K562 (cell line): ENCODE measurements around the gene MASP1. TPM values are rescaled to one million over a fixed set of nuclear protein-coding genes. Genes with fewer than 3 reads are reported as not detected.

Experiments
- ATAC-seq: fragments of 200-7000 bp; cut with Tn5 transposase; 3 replicates; pipeline ENCODE4 v1.9.1; 2020; ENCODE audit warnings: moderate library complexity
- BruUV-seq: library from RNA; stranded (reverse); fragments of 400-500 nt; replicated peaks from 2 replicates; lab custom pipeline; 2021; lab: Mats Ljungman, UMichigan
- CTCF ChIA-PET: fragments of 300-600 bp; formaldehyde crosslinking; extraction: SDS; loops from one replicate; lab custom pipeline; 2021; ENCODE audit warnings: low intra/inter-chr PET ratio; lab: Yijun Ruan, JAX
- POLR2A ChIA-PET: fragments of 300-600, 350-650 bp; sonication (Branson Sonifier 250); formaldehyde crosslinking; extraction: SDS; loops from one replicate; lab custom pipeline; 2021; ENCODE audit warnings: antibody characterized with exemption, inconsistent platforms; lab: Yijun Ruan, JAX
- DNase-seq, 4 experiments: peaks; one replicate each; pipeline versions ENCODE4 v3.0.0 to v3.0.0-alpha.2; 2011 to 2018; ENCODE audit warnings: low spot score in 3 of 4, mixed read lengths in 3 of 4; ENCODE audit errors: extremely low read depth in 1 of 4
- FAIRE-seq: peaks from 2 replicates; lab custom pipeline; 2011; peaks lifted over from hg19 to GRCh38; lab: Jason Lieb, UNC
- H2AFZ ChIP-seq: 2 replicates; pipeline ENCODE4 v1.6.0; 2011; ENCODE audit warnings: low read depth, low read length, control low read depth, inconsistent platforms
- H3K27ac ChIP-seq: fragments of 200-600 bp; 3 replicates; pipeline ENCODE4 v1.8.0; 2011; ENCODE audit warnings: low read depth, mild to moderate bottlenecking, control low read depth, inconsistent platforms, low read length, moderate library complexity, mixed read lengths; ENCODE audit errors: extremely low read depth
- H3K27me3 ChIP-seq, 2 experiments: fragments of 300-600 bp in 1 of 2; 2 replicates in 1 of 2; 3 replicates in 1 of 2; pipeline versions ENCODE4 v1.6.0 to v1.8.0; 2011; ENCODE audit warnings: inconsistent platforms in 2 of 2, low read length in 2 of 2, mild to moderate bottlenecking in 1 of 2, mixed read lengths in 1 of 2, moderate library complexity in 1 of 2; ENCODE audit not compliant: control insufficient read depth in 2 of 2, insufficient read depth in 2 of 2
- H3K36me3 ChIP-seq: fragments of 300-600 bp; 3 replicates; pipeline ENCODE4 v1.8.0; 2011; ENCODE audit warnings: mild to moderate bottlenecking, low read length, inconsistent platforms; ENCODE audit not compliant: control insufficient read depth, insufficient read depth
- H3K4me1 ChIP-seq, 2 experiments: fragments of 200-600 bp in 1 of 2; replicated peaks in 1 of 2; 2 replicates in 1 of 2; 3 replicates in 1 of 2; pipeline versions ENCODE4 v1.5.1 to v1.8.0; 2011; ENCODE audit warnings: inconsistent platforms in 2 of 2, low read length in 2 of 2, mild to moderate bottlenecking in 1 of 2, mixed read lengths in 1 of 2, moderate library complexity in 1 of 2; ENCODE audit not compliant: control insufficient read depth in 2 of 2, insufficient read depth in 2 of 2
- H3K4me2 ChIP-seq: 2 replicates; pipeline ENCODE4 v1.6.1; 2011; ENCODE audit warnings: low read length, control low read depth, inconsistent platforms, mixed read lengths; ENCODE audit not compliant: insufficient read depth
- H3K4me3 ChIP-seq: fragments of 200-600 bp; sonication (generic), shearing (Covaris generic); 2 replicates; pipeline ENCODE4 v1.5.1; 2016; ENCODE audit warnings: control low read depth, inconsistent platforms
- H3K79me2 ChIP-seq: fragments of 200-600 bp; 3 replicates; pipeline ENCODE4 v1.8.0; 2011; ENCODE audit warnings: low read length, inconsistent platforms; ENCODE audit not compliant: control insufficient read depth, insufficient read depth
- H3K9ac ChIP-seq, 2 experiments: 2 replicates each; pipeline versions ENCODE4 v1.6.0 to v1.6.1; 2011; ENCODE audit warnings: low read depth in 2 of 2, low read length in 2 of 2, control low read depth in 1 of 2, inconsistent platforms in 1 of 2, mild to moderate bottlenecking in 1 of 2, mixed read lengths in 1 of 2; ENCODE audit not compliant: insufficient read depth in 1 of 2
- H3K9me1 ChIP-seq: one replicate; pipeline ENCODE4 v1.6.0; 2011; ENCODE audit warnings: inconsistent platforms, mild to moderate bottlenecking, low read length, moderate library complexity; ENCODE audit not compliant: control insufficient read depth, insufficient read depth
- H3K9me3 ChIP-seq: replicated peaks from 2 replicates; pipeline ENCODE4 v1.5.1; 2011; ENCODE audit warnings: low read depth, low read length, inconsistent platforms; ENCODE audit not compliant: control insufficient read depth, insufficient read depth
- H4K20me1 ChIP-seq: replicated peaks from 2 replicates; pipeline ENCODE4 v1.6.1; 2011; ENCODE audit warnings: low read length, inconsistent platforms, mixed read lengths; ENCODE audit not compliant: control insufficient read depth, insufficient read depth
- ATF1 ChIP-seq, 2 experiments: fragments of 450-650 bp in 1 of 2; IDR thresholded peaks; 2 replicates each; pipeline ENCODE4 v1.6.1; 2016; ENCODE audit warnings: missing compliant biosample characterization in 1 of 2, missing genetic modification characterization in 1 of 2
- BHLHE40 ChIP-seq: IDR thresholded peaks from 2 replicates; pipeline ENCODE4 v1.6.1; 2011; ENCODE audit warnings: low read length, improper control_type of control experiment
- CREB3 ChIP-seq: fragments of 450-650 bp; conservative IDR thresholded peaks from 2 replicates; pipeline ENCODE4 v1.6.1; 2016; ENCODE audit warnings: missing genetic modification characterization, low read depth, mild to moderate bottlenecking, missing compliant biosample characterization, moderate library complexity
- FOSL1 ChIP-seq: fragments of 200-800 bp; sonication (Bioruptor generic); conservative IDR thresholded peaks from 2 replicates; pipeline ENCODE4 v1.6.1; 2016; ENCODE audit warnings: missing genetic modification characterization, missing compliant biosample characterization
- GATAD2B ChIP-seq: fragments of 450-650 bp; IDR thresholded peaks from 2 replicates; pipeline ENCODE4 v1.6.1; 2017; ENCODE audit warnings: mild to moderate bottlenecking, borderline replicate concordance
- MED1 ChIP-seq: sonication (generic); formaldehyde crosslinking; IDR thresholded peaks from 2 replicates; pipeline ENCODE4 v1.8.1; 2023; ENCODE audit warnings: missing genetic modification reagents, borderline replicate concordance
- SMARCA5 ChIP-seq: fragments of 450-650 bp; IDR thresholded peaks from 2 replicates; pipeline ENCODE4 v1.6.1; 2016
- ZNF175 ChIP-seq: fragments of 200-800 bp; sonication (Bioruptor generic); IDR thresholded peaks from 2 replicates; pipeline ENCODE4 v1.6.1; 2016; ENCODE audit warnings: low read depth, mild to moderate bottlenecking, missing genetic modification characterization, missing compliant biosample characterization
- ZNF3 ChIP-seq: fragments of 250-450 bp; sonication (Bioruptor Pico); IDR thresholded peaks from 2 replicates; pipeline ENCODE4 v1.5.0; 2021; ENCODE audit warnings: mild to moderate bottlenecking, moderate library complexity
- ZNF830 ChIP-seq: fragments of 250-450 bp; sonication (Bioruptor Pico); IDR thresholded peaks from 2 replicates; pipeline ENCODE4 v1.5.0; 2021; ENCODE audit warnings: mild to moderate bottlenecking
- WGBS: fragments of 100-300 bp; shearing (Covaris generic); methylation state at CpG from one replicate; pipeline ENCODE4 v1.1.6; 2016; ENCODE audit warnings: low coverage, mixed read lengths; ENCODE audit not compliant: insufficient coverage; ENCODE audit errors: missing lambda C conversion rate; 5-methylcytosine and 5-hydroxymethylcytosine counted together
- in situ Hi-C: fragments of 300-500 bp; cut with MboI; formaldehyde crosslinking; loops from 4 replicates; pipeline ENCODE4 v1.15.0; 2018; ENCODE audit warnings: inconsistent platforms, mixed read lengths
- intact Hi-C: fragments of 100-400 bp; cut with micrococcal nuclease; formaldehyde crosslinking; loops from 2 replicates; pipeline ENCODE4 v1.14.2; 2022
- polyA plus RNA-seq, 8 experiments: library from polyadenylated mRNA; depleted of rRNA in 4 of 8; stranded (reverse) in 5 of 8; unstranded in 3 of 8; fragments of >200 nt; fragmentation: Nextera tagmentation in 2 of 8; fragmentation: Illumina TruSeq in 1 of 8; extraction: Ambion mirVana in 2 of 8; extraction: Trizol in 1 of 8; gene quantifications; 2 replicates each; pipeline versions ENCODE4 v1.2.1 to v1.2.3, GENCODE V29; 2011 to 2014; ENCODE audit warnings: inconsistent platforms in 1 of 8, missing spikeins in 1 of 8
- total RNA-seq, 7 experiments: library from RNA; depleted of rRNA in 6 of 7; stranded (reverse); fragments of >200 nt in 6 of 7; fragmentation: Illumina TruSeq in 2 of 7; extraction: Trizol in 2 of 7; gene quantifications; 2 replicates each; pipeline versions ENCODE4 v1.2.1 to v1.2.3, GENCODE V29; 2011 to 2021; ENCODE audit warnings: low replicate concordance in 1 of 7
- TF ChIP-seq, protein P1 (sequence below): sonication (generic); formaldehyde crosslinking; IDR thresholded peaks from 2 replicates; pipeline ENCODE4 v1.8.0; 2023; ENCODE audit warnings: missing genetic modification reagents, mild to moderate bottlenecking, borderline replicate concordance
- TF ChIP-seq, protein P2 (sequence below): fragments of 250-450 bp; sonication (Bioruptor Pico); IDR thresholded peaks from 2 replicates; pipeline ENCODE4 v1.5.0; 2020; ENCODE audit warnings: mild to moderate bottlenecking
- TF ChIP-seq, protein P3 (sequence below): fragments of 250-450 bp; sonication (Bioruptor Pico); IDR thresholded peaks from 2 replicates; pipeline ENCODE4 v1.5.0; 2021

MASP1 gene
- total and polyA plus RNA-seq, 9 of the 15 experiments (the other 6 are each of a cell fraction or from before 2014, with no cell fraction given), result 0.03 to 0.24 (median 0.20) TPM; not detected in 3

- no peak overlapping the region for H3K4me3 ChIP-seq
- CTCF ChIA-PET, result no interaction called here
- 15% methylated on average over 5 of the region's 5 CpGs for WGBS
- no peak for TF ChIP-seq ZNF830 (CRISPR knock-in tag)
- TF ChIP-seq CREB3 (tag), result no peak
- no peak for TF ChIP-seq ZNF3 (CRISPR knock-in tag)
- TF ChIP-seq, protein P1, sequence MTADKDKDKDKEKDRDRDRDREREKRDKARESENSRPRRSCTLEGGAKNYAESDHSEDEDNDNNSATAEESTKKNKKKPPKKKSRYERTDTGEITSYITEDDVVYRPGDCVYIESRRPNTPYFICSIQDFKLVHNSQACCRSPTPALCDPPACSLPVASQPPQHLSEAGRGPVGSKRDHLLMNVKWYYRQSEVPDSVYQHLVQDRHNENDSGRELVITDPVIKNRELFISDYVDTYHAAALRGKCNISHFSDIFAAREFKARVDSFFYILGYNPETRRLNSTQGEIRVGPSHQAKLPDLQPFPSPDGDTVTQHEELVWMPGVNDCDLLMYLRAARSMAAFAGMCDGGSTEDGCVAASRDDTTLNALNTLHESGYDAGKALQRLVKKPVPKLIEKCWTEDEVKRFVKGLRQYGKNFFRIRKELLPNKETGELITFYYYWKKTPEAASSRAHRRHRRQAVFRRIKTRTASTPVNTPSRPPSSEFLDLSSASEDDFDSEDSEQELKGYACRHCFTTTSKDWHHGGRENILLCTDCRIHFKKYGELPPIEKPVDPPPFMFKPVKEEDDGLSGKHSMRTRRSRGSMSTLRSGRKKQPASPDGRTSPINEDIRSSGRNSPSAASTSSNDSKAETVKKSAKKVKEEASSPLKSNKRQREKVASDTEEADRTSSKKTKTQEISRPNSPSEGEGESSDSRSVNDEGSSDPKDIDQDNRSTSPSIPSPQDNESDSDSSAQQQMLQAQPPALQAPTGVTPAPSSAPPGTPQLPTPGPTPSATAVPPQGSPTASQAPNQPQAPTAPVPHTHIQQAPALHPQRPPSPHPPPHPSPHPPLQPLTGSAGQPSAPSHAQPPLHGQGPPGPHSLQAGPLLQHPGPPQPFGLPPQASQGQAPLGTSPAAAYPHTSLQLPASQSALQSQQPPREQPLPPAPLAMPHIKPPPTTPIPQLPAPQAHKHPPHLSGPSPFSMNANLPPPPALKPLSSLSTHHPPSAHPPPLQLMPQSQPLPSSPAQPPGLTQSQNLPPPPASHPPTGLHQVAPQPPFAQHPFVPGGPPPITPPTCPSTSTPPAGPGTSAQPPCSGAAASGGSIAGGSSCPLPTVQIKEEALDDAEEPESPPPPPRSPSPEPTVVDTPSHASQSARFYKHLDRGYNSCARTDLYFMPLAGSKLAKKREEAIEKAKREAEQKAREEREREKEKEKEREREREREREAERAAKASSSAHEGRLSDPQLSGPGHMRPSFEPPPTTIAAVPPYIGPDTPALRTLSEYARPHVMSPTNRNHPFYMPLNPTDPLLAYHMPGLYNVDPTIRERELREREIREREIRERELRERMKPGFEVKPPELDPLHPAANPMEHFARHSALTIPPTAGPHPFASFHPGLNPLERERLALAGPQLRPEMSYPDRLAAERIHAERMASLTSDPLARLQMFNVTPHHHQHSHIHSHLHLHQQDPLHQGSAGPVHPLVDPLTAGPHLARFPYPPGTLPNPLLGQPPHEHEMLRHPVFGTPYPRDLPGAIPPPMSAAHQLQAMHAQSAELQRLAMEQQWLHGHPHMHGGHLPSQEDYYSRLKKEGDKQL (CRISPR knock-in tag), result no peak
- TF ChIP-seq, protein P2, sequence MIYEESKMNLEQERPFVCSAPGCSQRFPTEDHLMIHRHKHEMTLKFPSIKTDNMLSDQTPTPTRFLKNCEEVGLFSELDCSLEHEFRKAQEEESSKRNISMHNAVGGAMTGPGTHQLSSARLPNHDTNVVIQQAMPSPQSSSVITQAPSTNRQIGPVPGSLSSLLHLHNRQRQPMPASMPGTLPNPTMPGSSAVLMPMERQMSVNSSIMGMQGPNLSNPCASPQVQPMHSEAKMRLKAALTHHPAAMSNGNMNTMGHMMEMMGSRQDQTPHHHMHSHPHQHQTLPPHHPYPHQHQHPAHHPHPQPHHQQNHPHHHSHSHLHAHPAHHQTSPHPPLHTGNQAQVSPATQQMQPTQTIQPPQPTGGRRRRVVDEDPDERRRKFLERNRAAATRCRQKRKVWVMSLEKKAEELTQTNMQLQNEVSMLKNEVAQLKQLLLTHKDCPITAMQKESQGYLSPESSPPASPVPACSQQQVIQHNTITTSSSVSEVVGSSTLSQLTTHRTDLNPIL (CRISPR knock-in tag), result no peak
- no peak for TF ChIP-seq SMARCA5
- no peak for TF ChIP-seq MED1 (CRISPR knock-in tag)
- peak; percentile 83 for TF ChIP-seq FOSL1 (tag)
- TF ChIP-seq ZNF175, result peak; percentile 82
- TF ChIP-seq GATAD2B, result no peak
- no peak for TF ChIP-seq ATF1 (CRISPR knock-in tag; IDR thresholded peaks at IDR 0.05)
- peak; percentile 81 for TF ChIP-seq ATF1 (tag; IDR thresholded peaks at IDR 0.05)
- TF ChIP-seq BHLHE40, result no peak
- TF ChIP-seq, protein P3, sequence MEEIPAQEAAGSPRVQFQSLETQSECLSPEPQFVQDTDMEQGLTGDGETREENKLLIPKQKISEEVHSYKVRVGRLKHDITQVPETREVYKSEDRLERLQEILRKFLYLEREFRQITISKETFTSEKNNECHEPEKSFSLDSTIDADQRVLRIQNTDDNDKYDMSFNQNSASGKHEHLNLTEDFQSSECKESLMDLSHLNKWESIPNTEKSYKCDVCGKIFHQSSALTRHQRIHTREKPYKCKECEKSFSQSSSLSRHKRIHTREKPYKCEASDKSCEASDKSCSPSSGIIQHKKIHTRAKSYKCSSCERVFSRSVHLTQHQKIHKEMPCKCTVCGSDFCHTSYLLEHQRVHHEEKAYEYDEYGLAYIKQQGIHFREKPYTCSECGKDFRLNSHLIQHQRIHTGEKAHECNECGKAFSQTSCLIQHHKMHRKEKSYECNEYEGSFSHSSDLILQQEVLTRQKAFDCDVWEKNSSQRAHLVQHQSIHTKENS (CRISPR knock-in tag), result no peak
These were observed 5.0 kb downstream of the MASP1 start for GRCh38 chr3:187286467-187287059.

More at GRCh38 chr3:187286467-187287059, 5.0 kb downstream of the MASP1 start:
- Histone ChIP-seq H4K20me1 (no peaks in the 10 kb centered on the region), H3K36me3 (no peaks in the 10 kb centered on the region), H2AFZ (peak overlapping the region; percentile 57), H3K9ac (no peak overlapping the region), H3K27ac (no peak overlapping the region; the same call in 2 of the 3 replicates), H3K9me1 (no peaks in the 10 kb centered on the region), H3K79me2 (no peaks in the 10 kb centered on the region), H3K27me3 (peaks cover 3 to 15% of the 10 kb centered on the region in 2 experiments; a peak in 3 of 5 replicates), H3K4me1 (no peaks in the 10 kb centered on the region; a peak in 2 of 5 replicates), H3K9me3 (no peaks in the 10 kb centered on the region), H3K4me2 (no peak overlapping the region; the same call in 1 of the 2 replicates)
- no TSS peak for BruUV-seq
- ATAC-seq, result peak; percentile 91
- FAIRE-seq, result peak; percentile 67
- intact Hi-C loops, result no loop called here
- POLR2A ChIA-PET, result no interaction called here
- peak in 2 of 4 experiments; percentile 26 to 34 for DNase-seq
- in situ Hi-C loops, result no loop called here
